ENCODE results near the gene ZSCAN9. TPM values are rescaled to one million over a fixed set of nuclear protein-coding genes. Genes with fewer than 3 reads are reported as not detected.
A peak's percentile ranks its signal among the peaks of the same experiment; 100 is the strongest.

The ZSCAN9 gene
- total and polyA plus RNA-seq, 9 of the 15 experiments (the other 6 are each of a cell fraction or from before 2014, with no cell fraction given): 18.8 to 48.9 (median 28.7) TPM

- TF ChIP-seq ESRRA (IDR thresholded peaks at IDR 0.05; ENCODE audit: borderline replicate concordance, low read depth) (no peak), POLR2G (IDR thresholded peaks at IDR 0.05; ENCODE audit: low read depth, low read length) (peak; percentile 67), ZNF212 (CRISPR knock-in tag; IDR thresholded peaks at IDR 0.05) (peak; percentile 44; the same call in 1 of the 2 replicates), ZC3H8 (IDR thresholded peaks at IDR 0.05) (peak; percentile 97), JUNB (CRISPR knock-in tag; conservative IDR thresholded peaks at IDR 0.05) (no peak), ZNF79 (CRISPR knock-in tag; IDR thresholded peaks at IDR 0.05; ENCODE audit: low read depth) (no peak), STAT5A (IDR thresholded peaks at IDR 0.05; ENCODE audit: borderline replicate concordance, low read length) (peak; percentile 28), ZNF316 (IDR thresholded peaks at IDR 0.05) (peak; percentile 80), CREB1 (IDR thresholded peaks at IDR 0.05) (no peak), CREB1 (CRISPR knock-in tag; IDR thresholded peaks at IDR 0.05) (no peak), NR4A1 (CRISPR knock-in tag; IDR thresholded peaks at IDR 0.05) (no peak), NR4A1 (tag; IDR thresholded peaks at IDR 0.05) (0 out of 2 replicates have a peak, but pooled peaks have one; percentile 34), SETDB1 (IDR thresholded peaks at IDR 0.05; ENCODE audit: low read length) (no peak), THRB (CRISPR knock-in tag; conservative IDR thresholded peaks at IDR 0.05) (peak; percentile 96), STAG1 (CRISPR knock-in tag; IDR thresholded peaks at IDR 0.05; ENCODE audit: borderline replicate concordance) (no peak), RB1 (IDR thresholded peaks at IDR 0.05; ENCODE audit: low read depth) (no peak)
- TF ChIP-seq, protein P1, sequence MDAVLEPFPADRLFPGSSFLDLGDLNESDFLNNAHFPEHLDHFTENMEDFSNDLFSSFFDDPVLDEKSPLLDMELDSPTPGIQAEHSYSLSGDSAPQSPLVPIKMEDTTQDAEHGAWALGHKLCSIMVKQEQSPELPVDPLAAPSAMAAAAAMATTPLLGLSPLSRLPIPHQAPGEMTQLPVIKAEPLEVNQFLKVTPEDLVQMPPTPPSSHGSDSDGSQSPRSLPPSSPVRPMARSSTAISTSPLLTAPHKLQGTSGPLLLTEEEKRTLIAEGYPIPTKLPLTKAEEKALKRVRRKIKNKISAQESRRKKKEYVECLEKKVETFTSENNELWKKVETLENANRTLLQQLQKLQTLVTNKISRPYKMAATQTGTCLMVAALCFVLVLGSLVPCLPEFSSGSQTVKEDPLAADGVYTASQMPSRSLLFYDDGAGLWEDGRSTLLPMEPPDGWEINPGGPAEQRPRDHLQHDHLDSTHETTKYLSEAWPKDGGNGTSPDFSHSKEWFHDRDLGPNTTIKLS (IDR thresholded peaks at IDR 0.05; ENCODE audit: borderline replicate concordance, low read depth): no peak
- TF ChIP-seq, protein P2, sequence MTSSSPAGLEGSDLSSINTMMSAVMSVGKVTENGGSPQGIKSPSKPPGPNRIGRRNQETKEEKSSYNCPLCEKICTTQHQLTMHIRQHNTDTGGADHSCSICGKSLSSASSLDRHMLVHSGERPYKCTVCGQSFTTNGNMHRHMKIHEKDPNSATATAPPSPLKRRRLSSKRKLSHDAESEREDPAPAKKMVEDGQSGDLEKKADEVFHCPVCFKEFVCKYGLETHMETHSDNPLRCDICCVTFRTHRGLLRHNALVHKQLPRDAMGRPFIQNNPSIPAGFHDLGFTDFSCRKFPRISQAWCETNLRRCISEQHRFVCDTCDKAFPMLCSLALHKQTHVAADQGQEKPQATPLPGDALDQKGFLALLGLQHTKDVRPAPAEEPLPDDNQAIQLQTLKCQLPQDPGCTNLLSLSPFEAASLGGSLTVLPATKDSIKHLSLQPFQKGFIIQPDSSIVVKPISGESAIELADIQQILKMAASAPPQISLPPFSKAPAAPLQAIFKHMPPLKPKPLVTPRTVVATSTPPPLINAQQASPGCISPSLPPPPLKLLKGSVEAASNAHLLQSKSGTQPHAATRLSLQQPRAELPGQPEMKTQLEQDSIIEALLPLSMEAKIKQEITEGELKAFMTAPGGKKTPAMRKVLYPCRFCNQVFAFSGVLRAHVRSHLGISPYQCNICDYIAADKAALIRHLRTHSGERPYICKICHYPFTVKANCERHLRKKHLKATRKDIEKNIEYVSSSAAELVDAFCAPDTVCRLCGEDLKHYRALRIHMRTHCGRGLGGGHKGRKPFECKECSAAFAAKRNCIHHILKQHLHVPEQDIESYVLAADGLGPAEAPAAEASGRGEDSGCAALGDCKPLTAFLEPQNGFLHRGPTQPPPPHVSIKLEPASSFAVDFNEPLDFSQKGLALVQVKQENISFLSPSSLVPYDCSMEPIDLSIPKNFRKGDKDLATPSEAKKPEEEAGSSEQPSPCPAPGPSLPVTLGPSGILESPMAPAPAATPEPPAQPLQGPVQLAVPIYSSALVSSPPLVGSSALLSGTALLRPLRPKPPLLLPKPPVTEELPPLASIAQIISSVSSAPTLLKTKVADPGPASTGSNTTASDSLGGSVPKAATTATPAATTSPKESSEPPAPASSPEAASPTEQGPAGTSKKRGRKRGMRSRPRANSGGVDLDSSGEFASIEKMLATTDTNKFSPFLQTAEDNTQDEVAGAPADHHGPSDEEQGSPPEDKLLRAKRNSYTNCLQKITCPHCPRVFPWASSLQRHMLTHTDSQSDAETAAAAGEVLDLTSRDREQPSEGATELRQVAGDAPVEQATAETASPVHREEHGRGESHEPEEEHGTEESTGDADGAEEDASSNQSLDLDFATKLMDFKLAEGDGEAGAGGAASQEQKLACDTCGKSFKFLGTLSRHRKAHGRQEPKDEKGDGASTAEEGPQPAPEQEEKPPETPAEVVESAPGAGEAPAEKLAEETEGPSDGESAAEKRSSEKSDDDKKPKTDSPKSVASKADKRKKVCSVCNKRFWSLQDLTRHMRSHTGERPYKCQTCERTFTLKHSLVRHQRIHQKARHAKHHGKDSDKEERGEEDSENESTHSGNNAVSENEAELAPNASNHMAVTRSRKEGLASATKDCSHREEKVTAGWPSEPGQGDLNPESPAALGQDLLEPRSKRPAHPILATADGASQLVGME (CRISPR knock-in tag; IDR thresholded peaks at IDR 0.05): no peak
Measured at GRCh38 chr6:28220257-28221133, 4.6 kb upstream of the ZSCAN9 start (continued).

All from K562 (cell line).